Glutamatergic neuron (in vitro differentiated cells): ENCODE measurements around the gene EXOC4. TPM values are rescaled to one million over a fixed set of nuclear protein-coding genes. Genes with fewer than 3 reads are reported as not detected.

Source experiments
- DNase-seq: peaks from one replicate; pipeline ENCODE4 v3.0.0; 2022
- H3K27ac Mint-ChIP-seq: one replicate; pipeline ENCODE4 v1.8.0; 2020; ENCODE audit warnings: mild to moderate bottlenecking, mixed read lengths, inconsistent platforms; ENCODE audit not compliant: unreplicated experiment
- H3K27me3 Mint-ChIP-seq: one replicate; pipeline ENCODE4 v1.8.0; 2020; ENCODE audit warnings: mild to moderate bottlenecking, moderate library complexity, mixed read lengths, inconsistent platforms; ENCODE audit not compliant: unreplicated experiment
- H3K36me3 Mint-ChIP-seq: one replicate; pipeline ENCODE4 v1.8.0; 2020; ENCODE audit warnings: mild to moderate bottlenecking, mixed read lengths, inconsistent platforms; ENCODE audit not compliant: unreplicated experiment
- H3K4me1 Mint-ChIP-seq: one replicate; pipeline ENCODE4 v1.8.0; 2020; ENCODE audit warnings: mild to moderate bottlenecking, low read depth, mixed read lengths, inconsistent platforms; ENCODE audit not compliant: unreplicated experiment
- H3K4me3 Mint-ChIP-seq: one replicate; pipeline ENCODE4 v1.8.0; 2020; ENCODE audit warnings: mild to moderate bottlenecking, mixed read lengths, inconsistent platforms; ENCODE audit not compliant: unreplicated experiment
- H3K9me3 Mint-ChIP-seq: one replicate; pipeline ENCODE4 v1.8.0; 2020; ENCODE audit warnings: mild to moderate bottlenecking, moderate library complexity, mixed read lengths, inconsistent platforms; ENCODE audit not compliant: unreplicated experiment
- CTCF ChIP-seq: fragments of 200-600 bp; sonication (generic); IDR thresholded peaks from one replicate; pipeline ENCODE4 v1.5.0; 2021; ENCODE audit not compliant: partially characterized antibody, unreplicated experiment
- total RNA-seq: library from RNA; stranded (reverse); fragmentation: NEBNext Ultra II Directional; extraction: Animal tissue kit (Norgen Biotek cat#: 25700); gene quantifications from one replicate; pipeline ENCODE4 v1.2.1, GENCODE V29; 2021; ENCODE audit not compliant: unreplicated experiment

The EXOC4 gene
- total RNA-seq, 1 donor from 2014 or later, result 73.8 TPM

DNA sequence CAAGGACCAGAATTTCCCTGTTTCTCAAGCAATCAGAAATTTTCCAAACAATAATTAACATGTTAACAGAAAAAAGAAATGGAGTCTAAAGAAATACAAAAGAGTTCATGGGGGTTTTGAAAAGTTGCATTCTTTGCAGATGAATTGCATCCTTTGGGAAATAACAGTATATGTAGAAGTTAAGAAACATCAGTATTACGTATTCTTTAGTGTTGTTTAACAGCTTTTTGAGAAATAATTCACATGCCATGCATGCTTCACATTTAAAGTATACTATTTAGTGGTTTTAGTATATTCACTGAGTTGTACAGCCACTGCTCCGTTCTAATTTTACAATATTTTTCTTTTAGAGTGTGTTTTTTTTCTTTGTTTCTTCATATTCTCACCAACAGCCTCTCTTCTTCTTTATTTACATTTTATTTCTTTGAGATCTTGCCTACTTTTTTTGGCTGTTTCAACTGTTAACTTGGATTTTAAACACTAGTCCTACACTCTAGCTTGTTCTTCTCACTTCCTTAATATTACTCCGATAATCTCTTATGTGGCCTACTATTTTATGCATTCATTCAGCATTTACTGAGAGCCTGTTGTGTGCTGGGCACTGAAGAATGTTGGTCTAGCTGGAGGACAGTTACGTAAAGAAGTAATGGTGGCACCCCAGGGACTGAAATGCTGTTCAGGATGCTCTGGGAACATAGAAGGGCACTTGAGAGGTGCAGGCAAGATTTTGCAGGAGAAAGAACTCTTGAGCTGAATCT lies 330.1 kb downstream of the EXOC4 start:
- H3K27me3 Mint-ChIP-seq, result no peaks in the 10 kb centered on the region
- no peak overlapping the region for H3K27ac Mint-ChIP-seq
- peaks cover 9% of the 10 kb centered on the region for H3K4me1 Mint-ChIP-seq
- no peak for TF ChIP-seq CTCF
- no peak for DNase-seq
- H3K9me3 Mint-ChIP-seq, result no peaks in the 10 kb centered on the region
- H3K36me3 Mint-ChIP-seq, result no peaks in the 10 kb centered on the region
- H3K4me3 Mint-ChIP-seq, result no peak overlapping the region

DNA sequence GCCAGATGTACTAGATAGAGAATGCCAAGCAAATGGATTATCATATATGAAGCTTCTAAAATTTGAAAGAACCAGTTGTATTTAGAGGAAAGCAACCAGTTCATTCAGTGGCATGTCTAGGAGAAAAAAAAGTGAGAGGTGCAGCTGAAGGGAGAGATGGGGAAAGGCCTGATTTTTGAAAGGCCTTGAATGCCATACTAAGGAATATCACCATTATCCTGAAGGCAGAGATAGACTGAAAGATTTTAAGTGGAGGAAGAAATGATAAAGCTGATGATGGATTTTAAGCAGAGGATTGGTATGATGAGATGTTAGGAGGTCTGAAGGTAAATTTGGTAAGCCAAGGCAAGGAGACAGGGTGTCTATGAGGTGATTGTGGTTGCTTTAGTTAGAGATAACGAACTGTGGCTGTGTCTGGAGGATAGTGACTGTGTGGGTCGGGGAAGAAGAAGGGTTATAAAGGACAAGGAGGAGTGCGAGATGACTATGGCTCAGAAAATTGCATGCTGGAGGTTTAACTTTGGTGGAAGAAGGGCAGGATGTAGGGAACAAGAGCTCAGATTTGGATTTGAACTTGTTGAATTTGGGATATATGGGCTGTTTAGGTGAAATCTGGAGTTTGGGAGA lies 330.8 kb downstream of the EXOC4 start:
- no peak for DNase-seq
- no peak overlapping the region for H3K27ac Mint-ChIP-seq
- no peaks in the 10 kb centered on the region for H3K36me3 Mint-ChIP-seq
- peaks cover 9% of the 10 kb centered on the region for H3K4me1 Mint-ChIP-seq
- TF ChIP-seq CTCF, result no peak
- no peaks in the 10 kb centered on the region for H3K27me3 Mint-ChIP-seq
- no peaks in the 10 kb centered on the region for H3K9me3 Mint-ChIP-seq
- no peak overlapping the region for H3K4me3 Mint-ChIP-seq

GRCh38 chr7:133584956-133585668 lies 332.2 kb downstream of the EXOC4 start:
- Mint-ChIP-seq H3K27ac (no peak overlapping the region), H3K27me3 (peaks cover 2% of the 10 kb centered on the region), H3K9me3 (no peaks in the 10 kb centered on the region), H3K4me1 (peaks cover 11% of the 10 kb centered on the region), H3K36me3 (no peaks in the 10 kb centered on the region), H3K4me3 (no peak overlapping the region)
- DNase-seq, result no peak
- TF ChIP-seq CTCF, result no peak

- Mint-ChIP-seq H3K27ac (no peak overlapping the region), H3K4me3 (no peak overlapping the region), H3K36me3 (no peaks in the 10 kb centered on the region), H3K27me3 (peaks cover 2% of the 10 kb centered on the region), H3K9me3 (no peaks in the 10 kb centered on the region), H3K4me1 (peaks cover 11% of the 10 kb centered on the region)
- DNase-seq, result no peak
- TF ChIP-seq CTCF, result no peak
Measured at GRCh38 chr7:133586253-133586652, 333.4 kb downstream of the EXOC4 start.
